8988T (cell line): Measurements from ENCODE around the gene WDR1.

Experiments
- DNase-seq: peaks from one replicate; pipeline ENCODE4 v3.0.0; 2011

Gene WDR1

DNA sequence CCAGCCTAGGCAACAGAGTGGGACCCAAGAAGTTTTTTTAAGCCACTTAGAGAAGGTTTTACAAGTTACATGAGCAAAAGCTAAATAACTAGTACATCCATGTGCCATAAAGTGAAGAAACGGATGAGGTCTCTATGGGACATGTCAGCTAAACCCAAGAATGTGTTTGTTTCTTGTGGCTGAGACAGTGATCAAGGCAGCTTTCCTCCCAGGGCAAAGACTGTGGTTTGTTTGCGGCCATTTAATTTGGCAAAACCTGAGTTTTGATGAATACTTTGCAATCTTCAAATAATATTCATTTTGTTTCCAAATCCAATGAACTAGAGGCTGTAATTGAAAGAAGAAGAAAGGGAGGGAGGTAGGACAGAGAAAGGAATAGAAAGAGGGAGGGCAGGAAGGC is 50.4 kb downstream of the WDR1 start:
- no peak for DNase-seq

DNA sequence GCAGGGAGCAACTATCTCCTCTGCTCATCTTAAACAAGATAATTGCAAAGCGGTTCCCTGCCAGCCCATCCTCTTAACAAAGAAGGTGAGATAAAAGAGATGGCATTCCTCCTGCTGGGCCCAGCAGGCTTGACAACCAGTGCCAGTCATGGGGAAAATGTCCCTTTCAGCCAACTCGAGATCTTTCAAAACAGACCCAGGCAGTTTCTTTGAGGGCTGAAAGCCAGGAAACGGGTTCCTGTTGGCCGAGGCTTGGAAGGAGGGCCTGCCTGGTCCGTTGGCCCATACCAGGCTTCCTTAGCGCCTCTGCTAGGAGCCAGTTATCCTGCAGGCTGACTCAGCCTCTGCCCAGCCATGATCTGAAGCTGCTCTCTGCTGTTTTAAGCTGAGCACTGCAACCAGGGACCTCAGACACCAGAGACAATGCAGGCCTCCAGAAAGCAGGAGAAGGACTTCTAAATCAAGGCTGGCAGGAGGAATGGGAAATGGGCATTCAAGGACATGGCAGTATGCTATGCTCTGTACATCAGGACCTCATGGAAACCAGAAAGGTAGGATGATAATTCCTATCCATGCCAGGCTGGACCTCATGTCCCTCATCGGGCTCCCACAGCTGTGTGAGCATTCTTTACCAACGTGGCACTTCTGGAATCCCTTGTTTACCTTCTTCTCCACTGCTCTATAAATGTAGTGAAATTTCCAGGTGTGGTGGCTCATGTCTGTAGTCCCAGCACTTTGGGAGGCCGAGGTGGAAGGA is 52.9 kb downstream of the WDR1 start:
- DNase-seq, result no peak

DNA sequence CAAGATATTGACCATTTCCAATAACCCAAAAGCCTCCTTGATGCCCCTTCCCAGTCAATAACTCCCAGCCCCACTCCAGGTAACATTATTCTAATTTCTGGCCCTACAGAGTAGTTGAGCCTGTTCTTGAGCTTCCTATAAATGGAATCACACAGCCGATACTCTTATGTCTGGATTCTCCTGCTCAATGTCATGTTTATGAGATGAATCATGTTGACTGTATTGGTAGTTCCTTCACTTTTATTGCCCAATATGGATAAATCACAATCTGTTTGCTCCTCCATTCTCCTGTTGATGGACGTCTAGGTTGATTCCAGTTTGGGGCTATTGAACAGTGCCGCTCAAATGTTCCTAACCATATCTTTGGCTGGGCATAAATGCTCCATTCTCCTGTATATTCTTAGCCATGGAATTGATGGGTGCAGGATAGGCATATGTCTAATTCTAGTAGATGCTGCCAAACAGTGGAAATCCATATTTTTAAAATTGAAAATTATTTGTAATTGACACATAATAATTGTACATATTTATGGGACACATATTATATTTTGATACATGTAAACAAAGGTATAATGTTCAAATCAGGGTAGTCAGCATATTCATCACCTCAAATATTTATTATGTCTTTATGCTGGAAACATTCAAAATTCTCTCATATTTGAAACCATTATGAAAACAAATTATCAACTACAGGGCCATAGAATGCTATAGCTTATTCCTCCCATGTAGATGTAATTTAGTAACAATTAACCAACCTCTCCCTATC is 54.8 kb downstream of the WDR1 start:
- DNase-seq, result no peak

DNA sequence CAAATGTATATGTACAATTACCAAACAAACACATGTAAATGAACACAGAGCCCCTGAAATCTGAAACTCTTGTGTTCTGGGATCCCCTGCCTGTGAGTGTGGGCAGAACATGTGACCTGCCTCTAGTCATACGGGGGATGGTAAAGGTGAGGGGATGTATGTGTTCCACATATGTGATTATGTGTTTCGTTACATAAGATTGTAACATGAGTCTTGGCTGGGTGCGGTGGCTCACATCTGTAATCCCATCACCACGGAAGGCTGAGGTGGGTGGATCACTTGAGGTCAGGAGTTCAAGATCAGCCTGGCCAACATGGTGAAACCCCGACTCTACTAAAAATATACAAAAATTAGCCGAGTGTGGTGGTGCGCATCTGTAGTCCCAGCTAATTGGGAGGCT is 58.2 kb downstream of the WDR1 start:
- DNase-seq, result no peak

DNA sequence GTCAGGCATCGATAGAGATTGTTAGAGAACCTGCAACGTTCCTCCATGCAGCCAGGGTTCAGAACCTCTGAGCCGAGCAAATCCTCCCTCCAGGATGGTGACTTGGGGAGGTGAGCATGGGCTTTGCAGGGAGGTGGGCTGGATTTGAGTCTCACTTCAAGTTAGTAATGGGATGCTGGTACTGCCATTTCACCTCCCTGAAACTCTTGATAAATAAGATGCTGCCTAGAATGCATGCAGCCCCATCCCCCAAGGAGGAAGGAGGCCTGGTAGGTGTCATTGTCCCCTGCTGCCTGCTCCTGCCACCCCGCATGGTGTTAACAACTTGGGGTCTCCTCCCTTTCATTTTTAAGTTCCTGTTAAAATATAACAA is 59.6 kb downstream of the WDR1 start:
- DNase-seq, result no peak

DNA sequence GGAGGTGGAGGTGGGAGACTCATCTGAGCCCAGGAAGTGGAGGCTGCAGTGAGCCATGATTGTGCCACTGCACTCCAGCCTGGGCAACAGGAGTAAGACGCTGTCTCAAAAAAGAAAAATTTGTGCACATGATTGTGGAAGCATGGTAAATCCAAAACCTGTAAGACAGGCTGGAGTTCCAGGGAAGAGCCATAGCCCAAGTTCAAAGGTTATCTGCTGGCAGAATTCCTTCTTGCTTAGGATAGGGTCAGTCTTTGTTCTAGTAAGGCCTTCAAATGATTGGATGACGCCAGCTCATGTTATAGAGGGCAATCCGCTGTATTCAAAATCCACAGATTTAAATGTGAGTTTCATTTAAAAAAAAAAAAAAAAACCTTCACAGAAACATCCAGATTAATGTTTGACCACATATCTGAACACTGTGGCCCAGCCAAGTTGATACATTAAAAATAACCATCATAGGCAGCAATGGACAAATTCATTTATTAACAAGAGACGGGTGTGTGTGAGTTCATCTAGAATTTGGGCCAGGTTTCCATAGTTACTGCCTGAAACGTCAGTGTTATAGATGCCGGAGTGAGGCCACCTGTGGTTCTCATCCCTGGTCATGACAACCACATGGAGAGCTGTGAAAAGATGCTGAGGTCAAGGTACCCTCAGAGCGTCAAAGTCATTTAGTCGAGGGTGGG is 60.1 kb downstream of the WDR1 start:
- DNase-seq, result no peak

DNA sequence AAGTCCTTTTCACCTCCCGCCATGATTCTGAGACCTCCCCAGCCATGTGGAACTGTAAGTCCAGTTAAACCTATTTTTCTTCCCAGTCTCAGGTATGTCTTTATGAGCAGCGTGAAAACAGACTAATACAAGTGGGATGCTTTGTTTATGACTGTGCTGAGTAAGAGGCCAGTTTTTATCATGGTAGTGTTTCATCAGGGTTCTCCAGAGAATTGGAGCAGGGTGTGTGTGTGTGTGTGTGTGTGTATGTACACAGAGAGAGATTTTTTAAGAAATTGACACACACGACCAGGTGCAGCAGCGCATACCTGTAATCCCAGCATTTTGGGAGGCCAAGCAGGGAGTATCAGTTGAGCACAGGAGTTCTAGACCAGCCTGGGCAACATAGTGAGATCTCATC is 60.7 kb downstream of the WDR1 start:
- no peak for DNase-seq

DNA sequence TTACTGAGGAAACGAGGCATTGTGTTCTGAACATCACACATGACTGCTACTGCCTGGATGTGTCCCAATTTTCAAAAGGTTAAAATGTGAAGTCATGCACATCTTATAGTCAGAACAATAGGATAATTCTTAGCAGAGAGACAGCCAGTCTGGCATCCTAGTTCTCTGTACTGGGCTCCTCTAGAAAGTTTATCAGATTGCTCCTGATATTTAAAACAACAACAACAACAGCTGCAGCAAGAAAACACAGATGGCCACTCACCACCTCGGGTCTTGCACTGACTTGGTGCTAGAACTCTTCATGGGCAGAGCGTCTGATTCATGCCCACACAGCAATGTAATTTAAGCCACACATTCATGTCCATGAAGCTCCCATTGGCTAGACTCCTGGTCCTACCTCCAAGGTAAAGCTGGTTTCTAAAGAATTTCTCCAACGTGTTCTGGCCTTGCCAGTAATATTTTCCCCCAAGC is 62.0 kb downstream of the WDR1 start:
- DNase-seq, result no peak

DNA sequence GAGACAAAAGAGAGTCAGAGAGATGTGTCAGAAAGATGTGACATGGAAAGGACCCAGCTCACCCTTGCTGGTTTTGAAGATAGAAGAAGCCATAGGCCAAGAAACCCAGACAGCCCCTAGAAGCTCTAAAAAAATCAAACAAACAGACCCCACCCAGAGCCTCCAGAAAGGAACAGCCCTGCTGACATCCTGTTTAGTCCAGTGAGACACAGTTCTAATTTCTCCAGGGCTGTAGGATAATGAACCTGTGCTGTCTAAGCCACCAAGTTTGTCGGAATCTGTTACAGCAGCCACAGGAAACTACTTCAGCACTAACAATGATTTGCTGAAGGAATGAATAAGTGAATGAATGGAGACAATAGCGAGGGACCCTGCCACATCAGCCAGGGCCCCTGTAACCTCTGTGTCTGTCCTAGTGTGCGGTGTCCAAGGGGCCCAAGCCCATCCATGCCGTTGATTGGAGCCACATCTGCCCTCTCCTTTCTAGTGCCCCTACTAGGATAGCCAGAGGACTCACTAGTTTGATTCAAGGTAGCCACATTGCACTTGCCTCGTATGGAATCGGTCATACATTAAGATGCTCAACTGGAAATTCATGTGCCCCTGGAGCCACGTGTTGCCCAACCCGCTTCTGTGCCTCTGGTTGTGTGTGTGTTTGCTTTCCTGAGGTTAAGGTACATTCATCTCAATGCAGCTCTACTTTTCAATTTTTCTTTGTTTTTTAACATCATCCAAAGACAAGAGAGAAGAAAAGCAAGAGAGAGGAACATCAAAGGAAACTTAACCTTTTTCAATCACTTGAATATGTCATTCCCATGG is 62.8 kb downstream of the WDR1 start:
- no peak for DNase-seq

DNA sequence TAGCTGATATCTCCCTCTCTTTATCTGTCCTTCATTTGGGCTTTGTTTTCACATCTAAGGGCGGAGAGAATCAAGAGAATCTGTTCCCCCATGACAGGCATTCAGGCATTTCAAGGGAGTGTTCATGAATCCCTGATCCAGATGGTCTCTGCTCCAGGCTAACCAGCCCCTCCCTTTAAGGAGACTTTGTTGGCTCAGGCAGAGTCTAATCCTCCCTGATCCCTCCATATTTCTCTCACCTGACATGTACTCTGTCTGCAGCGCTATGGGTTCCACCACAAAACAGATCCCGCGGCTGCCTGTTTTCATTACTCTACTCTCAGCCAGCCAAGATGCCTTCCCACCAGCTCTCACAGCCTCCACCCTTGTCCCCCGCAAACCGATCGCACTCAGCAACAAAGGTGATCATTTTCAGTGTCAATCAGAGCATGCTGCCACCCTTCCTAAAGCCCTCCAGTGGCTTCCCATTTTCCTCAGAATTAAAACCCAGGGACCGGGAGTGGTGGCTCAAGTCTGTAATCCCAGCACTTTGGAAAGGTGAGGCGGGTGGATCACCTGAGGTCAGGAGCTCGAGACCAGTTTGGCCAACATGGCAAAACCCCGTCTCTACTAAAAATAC is 65.0 kb downstream of the WDR1 start:
- no peak for DNase-seq

DNA sequence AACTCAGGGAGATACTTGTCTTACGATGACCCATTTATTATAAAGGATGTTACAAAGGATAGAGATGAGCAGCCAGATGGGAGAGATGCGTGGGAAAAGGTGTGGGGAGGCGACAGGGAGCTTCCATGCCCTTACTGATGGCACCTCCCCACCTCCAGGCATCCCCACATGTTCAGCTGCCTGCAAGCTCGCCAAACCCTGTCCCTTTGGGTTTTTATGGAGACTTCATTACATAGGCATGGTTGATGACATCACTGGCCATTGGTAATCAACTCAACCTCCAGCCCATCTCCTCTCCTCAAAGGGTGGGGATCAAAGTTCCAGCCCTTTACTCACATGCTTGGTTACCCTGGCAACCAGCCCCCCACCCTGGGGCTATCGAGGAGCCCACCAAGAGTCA is 65.9 kb downstream of the WDR1 start:
- no peak for DNase-seq

DNA sequence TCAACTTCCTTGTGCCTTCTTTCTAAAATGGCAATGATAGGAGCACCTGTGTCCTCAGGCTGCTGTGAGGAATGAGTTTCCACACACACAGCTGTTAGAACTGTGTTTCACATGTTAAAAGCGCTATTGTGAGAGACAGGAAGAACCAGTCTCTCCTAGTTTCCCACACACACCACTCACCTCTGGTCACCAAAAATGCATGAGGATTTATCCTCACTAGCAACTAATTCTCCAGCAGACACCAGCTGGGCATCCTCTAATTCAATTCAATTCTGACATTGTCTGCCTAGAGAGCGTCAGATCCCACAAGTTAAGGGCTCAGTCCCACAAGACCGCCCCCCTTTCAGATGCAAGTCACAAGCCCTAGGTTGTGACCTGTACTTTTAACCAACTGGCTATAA is 66.3 kb downstream of the WDR1 start:
- DNase-seq, result no peak

DNA sequence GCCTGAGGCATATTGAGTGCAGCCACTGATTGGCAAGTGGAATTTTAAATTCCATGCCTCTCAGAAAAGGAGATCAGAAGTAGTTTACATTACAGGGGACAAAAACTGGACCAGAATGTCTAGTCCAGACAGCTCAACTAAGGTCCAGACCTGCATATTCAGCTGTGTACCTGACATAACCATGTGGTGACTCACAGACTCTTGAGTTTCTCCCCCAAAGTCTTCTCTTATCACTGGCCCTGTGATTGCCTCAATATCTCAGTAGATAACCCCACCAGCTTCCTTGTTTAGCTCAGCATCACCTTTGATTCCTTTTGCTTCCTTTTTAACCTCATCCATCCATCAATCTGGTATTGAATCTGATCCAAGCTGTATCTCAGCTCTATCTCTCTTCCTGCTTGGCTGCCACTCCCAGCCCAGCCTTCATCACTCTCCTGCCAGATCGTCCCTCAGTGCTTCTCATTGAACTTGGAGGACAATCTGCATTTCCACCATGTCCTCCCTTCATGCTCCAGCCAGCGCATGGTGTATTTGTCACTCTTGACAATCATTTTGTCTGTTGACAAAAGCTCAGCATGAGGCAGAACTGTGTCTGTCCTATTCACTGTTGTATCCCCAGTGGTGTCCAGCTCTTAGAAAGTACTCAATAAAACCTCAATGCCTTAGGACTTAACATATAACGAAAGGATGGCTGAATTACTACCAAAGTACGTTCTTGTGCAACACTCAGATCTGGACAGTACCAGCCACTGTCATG is 67.5 kb downstream of the WDR1 start:
- DNase-seq, result no peak

DNA sequence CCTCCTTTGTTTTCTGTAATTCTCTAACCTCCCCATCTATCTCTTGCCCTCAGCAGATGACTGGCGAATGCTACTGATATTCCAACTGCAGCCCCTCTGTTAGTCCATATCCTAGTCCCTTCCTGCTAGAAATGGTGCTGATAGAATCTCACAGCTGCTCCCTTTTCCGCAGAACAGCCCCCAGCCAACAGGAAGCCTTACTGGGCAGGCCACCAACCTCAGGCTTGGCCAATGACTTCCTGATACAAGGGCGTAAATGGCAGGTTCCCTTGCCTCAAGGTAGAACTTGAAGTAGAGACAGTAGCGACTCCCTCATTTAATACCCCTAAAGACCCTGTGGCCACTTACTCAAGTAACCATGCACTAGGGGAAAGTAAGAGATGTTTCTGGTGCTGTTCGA is 68.6 kb downstream of the WDR1 start:
- DNase-seq, result no peak

DNA sequence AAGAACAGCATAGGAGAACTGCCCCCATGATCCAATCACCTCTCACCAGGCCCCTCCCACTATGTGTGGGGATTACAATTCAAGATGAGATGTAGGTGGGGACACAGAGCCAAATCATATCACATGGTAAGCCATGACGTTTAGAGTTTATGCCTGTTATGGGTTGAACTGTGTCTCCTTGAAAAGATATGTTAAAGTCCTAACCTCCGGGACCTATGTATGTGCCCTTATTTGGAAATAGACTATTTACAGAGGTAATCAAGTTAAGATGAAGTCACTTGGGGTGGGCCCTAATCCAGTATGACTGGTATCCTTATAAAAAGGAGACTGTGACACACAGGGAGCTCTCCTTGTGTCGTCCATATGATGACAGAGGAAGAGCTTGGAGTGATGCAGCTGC is 70.1 kb downstream of the WDR1 start:
- DNase-seq, result no peak

DNA sequence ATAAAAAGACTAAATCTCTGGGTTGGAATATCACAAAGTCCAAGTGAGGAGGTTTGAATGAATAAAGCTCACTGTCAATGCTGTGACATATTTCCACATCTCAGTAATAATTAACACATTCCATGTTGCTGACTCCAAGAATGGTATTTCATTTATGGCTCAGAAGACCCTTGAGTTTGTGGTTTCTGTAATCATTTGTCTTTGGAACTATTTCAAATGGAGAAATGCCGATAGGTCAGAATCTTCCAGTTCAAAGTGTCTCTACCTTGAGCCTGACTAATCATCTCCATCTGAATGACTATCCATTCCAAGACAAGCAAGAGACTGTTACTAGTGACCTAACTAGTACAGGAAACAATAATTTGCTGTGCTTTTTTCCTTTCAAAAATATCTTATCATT is 71.1 kb downstream of the WDR1 start:
- no peak for DNase-seq

DNA sequence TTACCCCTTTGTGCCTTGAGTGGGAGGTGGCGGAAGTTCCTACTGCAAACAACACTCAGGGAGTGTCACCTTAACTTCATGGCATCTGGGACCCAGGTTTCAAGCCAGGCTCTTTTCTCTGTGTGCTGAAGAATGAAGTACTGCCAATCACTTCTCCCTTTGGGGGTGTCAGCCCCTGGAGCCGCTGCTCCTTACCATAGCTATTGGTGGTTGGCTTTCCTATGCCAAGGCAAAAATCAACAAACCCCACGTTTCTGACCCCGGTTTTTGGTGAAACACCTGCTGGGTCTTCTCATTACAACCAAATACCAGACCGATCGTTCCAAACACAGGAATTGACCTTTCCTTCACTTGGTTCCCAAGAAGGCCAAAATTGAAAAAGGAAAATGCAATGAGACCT is 75.6 kb downstream of the WDR1 start:
- no peak for DNase-seq

DNA sequence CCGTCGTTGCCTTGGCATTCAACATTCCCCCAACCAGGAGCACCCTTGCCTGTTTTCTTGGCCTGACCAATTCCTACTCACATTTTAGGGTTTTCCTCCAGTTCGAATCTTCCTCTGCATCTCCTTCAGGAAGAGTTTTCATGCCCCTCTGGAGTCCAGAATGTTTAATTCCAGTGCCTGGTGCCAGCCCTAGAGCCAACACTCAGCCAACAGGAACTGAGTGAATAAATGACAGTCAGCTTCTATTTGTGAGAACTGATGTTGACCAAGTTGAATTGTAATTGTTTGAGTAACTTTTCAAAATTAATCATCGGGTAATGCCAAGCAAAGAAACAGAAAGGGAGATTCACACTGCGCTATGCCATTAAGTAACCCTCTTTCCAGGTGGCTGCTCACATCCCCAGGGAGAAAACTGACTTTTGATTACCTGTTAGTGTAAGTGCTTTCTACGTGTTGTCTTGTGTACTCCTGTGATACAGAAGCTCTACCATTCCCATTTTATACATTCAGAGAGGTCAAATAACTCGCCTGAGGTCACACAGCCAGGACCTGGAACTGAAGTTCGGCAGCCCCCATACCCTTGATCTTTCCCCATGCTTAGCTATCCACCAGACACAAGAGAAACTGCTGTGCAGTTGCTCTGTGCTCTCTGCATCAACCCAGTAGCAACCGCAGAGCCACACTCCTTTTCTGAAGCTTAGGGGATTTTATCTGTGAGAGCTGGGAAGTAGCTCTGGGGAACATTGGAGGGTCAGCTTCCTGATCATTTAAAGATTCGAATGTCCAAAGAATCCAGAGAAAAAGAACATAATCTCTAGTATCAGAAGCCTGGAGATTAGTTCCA is 76.3 kb downstream of the WDR1 start:
- DNase-seq, result no peak

DNA sequence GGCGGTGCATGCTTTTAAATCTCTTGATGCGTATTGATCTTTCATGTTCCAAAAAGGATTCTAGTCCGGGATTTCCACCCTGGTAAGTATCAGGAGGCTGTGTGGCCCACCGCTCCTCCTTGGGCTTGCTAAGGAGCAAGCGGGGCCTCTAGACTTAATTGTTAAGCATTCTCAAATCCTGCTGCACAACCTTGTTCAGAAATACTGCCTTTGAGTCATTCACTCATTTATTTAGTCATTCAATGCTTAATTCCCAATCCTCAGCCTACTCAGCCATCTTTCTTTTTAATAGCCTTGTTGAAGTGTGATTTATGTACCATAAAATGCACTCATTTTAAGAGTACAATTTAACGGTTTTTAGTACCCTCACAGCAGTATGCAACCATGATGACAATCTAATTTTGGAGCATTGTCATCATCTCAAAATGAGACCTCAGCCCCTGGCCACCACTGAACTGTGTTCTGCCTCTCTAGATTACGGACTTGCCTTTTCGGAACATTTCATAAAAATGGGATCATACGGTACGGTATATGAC is 79.7 kb downstream of the WDR1 start:
- DNase-seq, result no peak

DNA sequence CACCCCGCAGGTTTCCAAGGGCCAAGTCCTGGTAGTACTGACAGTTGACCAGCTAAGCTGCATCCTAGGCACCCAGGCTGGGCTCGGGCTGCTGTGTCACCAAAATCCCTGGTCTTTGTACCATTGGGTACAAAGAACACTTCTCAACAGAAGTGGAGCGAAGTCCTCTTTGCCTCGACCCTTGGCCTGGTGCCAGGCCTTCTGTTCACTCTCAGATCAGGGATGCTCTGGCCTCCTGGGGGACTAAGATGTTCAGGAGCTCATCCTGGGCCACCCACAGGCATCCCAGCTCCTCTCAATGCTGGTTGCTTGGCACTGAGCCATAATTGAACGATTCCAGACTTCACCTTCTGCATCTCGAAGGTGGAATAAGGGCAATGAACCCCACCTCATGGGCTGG is 81.5 kb downstream of the WDR1 start:
- no peak for DNase-seq
